ENCODE results near the gene ANKRD33B. TPM values are rescaled to one million over a fixed set of nuclear protein-coding genes. Genes with fewer than 3 reads are reported as not detected.

Gene ANKRD33B
- total RNA-seq, 1 donor from 2014 or later: 0.84 TPM

- no peak overlapping the region for H3K4me3 Mint-ChIP-seq
- TF ChIP-seq CTCF (conservative IDR thresholded peaks at IDR 0.05): no peak
- no peak overlapping the region for H3K27ac Mint-ChIP-seq (ENCODE audit: unreplicated experiment)
- H3K27me3 Mint-ChIP-seq (ENCODE audit: low read depth): peaks cover 51% of the 10 kb centered on the region
- no peaks in the 10 kb centered on the region for H3K9me3 Mint-ChIP-seq
- no peaks in the 10 kb centered on the region for H3K36me3 Mint-ChIP-seq (ENCODE audit: low read depth)
- no peak for DNase-seq (ENCODE audit: low read depth, low spot score)
- peaks cover 5% of the 10 kb centered on the region for H3K4me1 Mint-ChIP-seq
Observed at GRCh38 chr5:10577371-10578292, 13.8 kb downstream of the ANKRD33B start.

DNA sequence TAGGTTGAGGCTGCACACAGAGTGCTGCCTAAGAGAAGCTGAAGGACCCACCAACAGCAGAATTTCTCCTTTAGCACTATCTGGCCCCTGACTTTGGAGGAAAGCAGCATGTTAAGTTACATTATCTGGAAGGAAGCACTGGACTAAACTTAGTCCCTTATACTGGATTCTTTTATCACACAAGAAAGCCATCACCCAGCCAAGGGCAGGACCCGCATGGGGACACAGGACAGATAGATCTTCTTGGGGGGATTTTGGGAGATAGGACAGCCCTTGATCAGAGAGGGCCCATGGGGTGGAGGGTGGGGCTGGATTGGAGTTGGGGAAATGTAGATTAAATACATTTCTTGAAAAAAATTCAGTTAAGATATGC lies 14.4 kb downstream of the ANKRD33B start:
- Mint-ChIP-seq H3K4me3 (no peak overlapping the region), H3K9me3 (no peaks in the 10 kb centered on the region), H3K27ac (ENCODE audit: unreplicated experiment) (no peak overlapping the region), H3K27me3 (ENCODE audit: low read depth) (peaks cover 56% of the 10 kb centered on the region), H3K36me3 (ENCODE audit: low read depth) (no peaks in the 10 kb centered on the region), H3K4me1 (peaks cover 5% of the 10 kb centered on the region)
- TF ChIP-seq CTCF (conservative IDR thresholded peaks at IDR 0.05): no peak
- no peak for DNase-seq (ENCODE audit: low read depth, low spot score)

- no peak for DNase-seq (ENCODE audit: low read depth, low spot score)
- H3K27me3 Mint-ChIP-seq (ENCODE audit: low read depth): peaks cover 57% of the 10 kb centered on the region
- H3K4me1 Mint-ChIP-seq: peaks cover 5% of the 10 kb centered on the region
- H3K9me3 Mint-ChIP-seq: no peaks in the 10 kb centered on the region
- no peaks in the 10 kb centered on the region for H3K36me3 Mint-ChIP-seq (ENCODE audit: low read depth)
- no peak for TF ChIP-seq CTCF (conservative IDR thresholded peaks at IDR 0.05)
- H3K27ac Mint-ChIP-seq (ENCODE audit: unreplicated experiment): no peak overlapping the region
- no peak overlapping the region for H3K4me3 Mint-ChIP-seq
Observed at GRCh38 chr5:10578869-10579268, 15.0 kb downstream of the ANKRD33B start.

DNA sequence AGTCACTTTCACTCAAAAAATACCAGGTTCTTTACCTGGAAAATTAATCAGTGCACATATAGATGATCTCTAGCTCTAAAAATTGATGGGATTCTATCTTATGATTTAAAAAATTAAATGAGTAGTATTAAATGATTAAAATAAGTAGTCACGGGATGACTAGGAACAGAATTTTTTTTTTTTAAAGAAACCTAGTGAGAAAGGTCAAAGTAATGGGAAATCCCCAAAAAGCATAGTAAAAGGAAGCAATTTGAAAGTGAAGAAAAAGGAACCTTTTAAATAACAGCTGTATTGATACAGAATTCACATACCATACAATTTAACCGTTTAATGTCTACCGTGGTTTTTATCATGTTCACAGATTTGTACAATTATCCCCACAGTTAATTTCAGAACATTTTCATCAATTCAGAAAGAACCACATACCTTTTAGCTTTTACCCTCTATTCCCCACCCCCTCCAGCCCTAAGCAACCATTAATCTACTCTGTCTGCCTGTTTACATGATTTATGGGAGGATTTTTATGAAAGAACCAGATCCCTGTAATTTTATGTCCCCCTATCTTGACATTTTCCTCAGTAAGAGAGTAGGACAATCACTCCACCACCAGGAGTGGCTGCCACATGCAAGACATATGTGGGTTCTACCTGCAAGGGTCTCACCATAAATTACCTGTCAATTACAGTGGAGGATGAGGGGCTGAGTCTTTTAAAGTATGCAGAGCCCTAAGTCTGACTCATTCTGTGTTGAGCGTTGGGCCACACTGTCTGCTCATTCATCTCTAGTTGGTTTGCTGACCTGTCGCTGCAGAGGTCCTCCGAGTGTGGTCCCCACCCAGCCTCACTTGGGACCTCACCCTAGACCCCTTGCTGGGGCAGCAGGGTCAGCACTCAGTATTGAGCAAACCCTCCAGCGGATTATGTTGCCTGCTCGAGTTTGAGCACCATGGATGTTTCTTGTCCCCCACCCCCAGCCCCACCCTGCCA lies 16.0 kb downstream of the ANKRD33B start:
- no peak overlapping the region for H3K27ac Mint-ChIP-seq (ENCODE audit: unreplicated experiment)
- peaks cover 5% of the 10 kb centered on the region for H3K4me1 Mint-ChIP-seq
- no peak overlapping the region for H3K4me3 Mint-ChIP-seq
- peaks cover 2% of the 10 kb centered on the region for H3K36me3 Mint-ChIP-seq (ENCODE audit: low read depth)
- DNase-seq (ENCODE audit: low read depth, low spot score): no peak
- no peaks in the 10 kb centered on the region for H3K9me3 Mint-ChIP-seq
- peaks cover 61% of the 10 kb centered on the region for H3K27me3 Mint-ChIP-seq (ENCODE audit: low read depth)
- no peak for TF ChIP-seq CTCF (conservative IDR thresholded peaks at IDR 0.05)

DNA sequence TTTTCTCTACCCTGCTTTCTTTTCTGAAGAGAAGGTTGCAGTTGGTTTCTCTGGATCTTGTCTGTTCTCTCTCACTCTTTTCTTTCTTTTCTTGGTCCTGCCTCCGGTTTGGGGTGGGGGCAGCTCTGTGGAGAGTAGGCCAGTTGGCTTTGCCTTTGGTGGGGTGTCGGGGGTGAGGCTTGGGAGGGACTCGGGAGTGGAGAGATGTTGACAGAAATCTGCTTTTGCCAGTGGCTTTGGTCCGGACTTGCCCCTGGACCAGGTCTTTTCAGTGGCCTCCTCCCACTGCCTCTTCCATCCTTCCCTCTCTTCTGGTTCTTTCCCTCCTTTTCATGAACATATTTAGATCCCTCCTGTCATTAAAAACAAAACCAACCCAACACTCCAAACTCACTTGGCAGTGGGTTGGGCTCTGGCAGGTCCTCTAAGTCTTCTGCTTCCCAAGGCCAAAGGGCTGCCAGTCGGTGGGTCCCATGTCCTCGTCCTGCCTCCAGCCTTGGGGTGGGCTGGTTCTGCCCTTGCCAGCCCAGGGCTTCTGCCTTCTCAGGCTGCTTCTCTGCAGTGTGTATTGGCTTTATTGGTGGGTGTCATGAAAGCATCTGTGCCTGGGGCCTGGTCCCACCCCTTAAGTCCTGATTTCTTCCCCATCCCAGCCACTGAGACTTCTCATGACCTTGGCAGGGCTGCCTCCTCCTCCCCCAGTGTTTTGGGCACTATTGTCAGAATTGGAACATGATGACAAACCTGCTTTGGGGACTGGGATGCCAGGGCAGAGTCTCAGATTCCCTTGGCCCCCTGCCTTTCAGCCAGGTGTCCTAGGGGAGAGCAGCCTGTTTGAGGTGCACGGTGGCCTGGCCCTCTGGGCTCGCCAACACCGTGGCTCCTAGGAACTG lies 16.9 kb downstream of the ANKRD33B start:
- no peaks in the 10 kb centered on the region for H3K9me3 Mint-ChIP-seq

More for the DNA sequence above, 16.9 kb downstream of the ANKRD33B start:
- Mint-ChIP-seq H3K4me3 (no peak overlapping the region), H3K4me1 (peaks cover 5% of the 10 kb centered on the region), H3K36me3 (ENCODE audit: low read depth) (peaks cover 3% of the 10 kb centered on the region), H3K27me3 (ENCODE audit: low read depth) (peaks cover 69% of the 10 kb centered on the region), H3K27ac (ENCODE audit: unreplicated experiment) (no peak overlapping the region)
- no peak for TF ChIP-seq CTCF (conservative IDR thresholded peaks at IDR 0.05)
- no peak for DNase-seq (ENCODE audit: low read depth, low spot score)

Data from neural crest cell (in vitro differentiated cells).